Lung (tissue), 12 donors: ENCODE data around the gene PAPPA. TPM values are rescaled to one million over a fixed set of nuclear protein-coding genes. Genes with fewer than 3 reads are reported as not detected.

ENCODE experiments used
- ATAC-seq: fragments of 200-7000 bp; cut with Tn5 transposase; one replicate; pipeline ENCODE4 v1.9.1; 2020; ENCODE audit warnings: moderate number of reproducible peaks; ENCODE audit not compliant: insufficient read depth, low FRiP score
- DNase-seq, 3 donors: peaks; one replicate each; pipeline ENCODE4 v3.0.0-alpha.2; 2013 to 2017
- H3K27ac ChIP-seq, 2 donors: one replicate each; pipeline ENCODE4 v1.5.1; 2013; ENCODE audit warnings: mild to moderate bottlenecking in 2 of 2, moderate library complexity in 2 of 2, control low read depth in 1 of 2, inconsistent platforms in 1 of 2, low read depth in 1 of 2, low read length in 1 of 2
- H3K27me3 ChIP-seq, 3 donors: one replicate each; pipeline ENCODE4 v1.5.1; 2013; ENCODE audit warnings: low read length in 2 of 3; ENCODE audit not compliant: control insufficient read depth in 3 of 3, insufficient read depth in 3 of 3
- H3K36me3 ChIP-seq, 4 donors: one replicate each; pipeline ENCODE4 v1.5.1; 2013; ENCODE audit warnings: low read length in 4 of 4, mild to moderate bottlenecking in 1 of 4, moderate library complexity in 1 of 4; ENCODE audit not compliant: control insufficient read depth in 4 of 4, insufficient read depth in 4 of 4
- H3K4me1 ChIP-seq, 5 donors: one replicate each; pipeline ENCODE4 v1.5.1; 2013; ENCODE audit warnings: low read length in 5 of 5, mild to moderate bottlenecking in 2 of 5, moderate library complexity in 1 of 5; ENCODE audit not compliant: control insufficient read depth in 5 of 5, insufficient read depth in 5 of 5
- H3K4me3 ChIP-seq: one replicate; pipeline ENCODE4 v1.5.1; 2013; ENCODE audit warnings: mild to moderate bottlenecking, control low read depth, moderate library complexity
- H3K9ac ChIP-seq, 2 donors: one replicate each; pipeline ENCODE4 v1.5.1; 2013; ENCODE audit warnings: low read length in 2 of 2, control low read depth in 1 of 2; ENCODE audit not compliant: insufficient read depth in 1 of 2
- H3K9me3 ChIP-seq, 4 donors: one replicate each; pipeline ENCODE4 v1.5.1; 2013; ENCODE audit warnings: low read length in 3 of 4, mild to moderate bottlenecking in 1 of 4, moderate library complexity in 1 of 4; ENCODE audit not compliant: control insufficient read depth in 4 of 4, insufficient read depth in 3 of 4
- WGBS, 2 donors: extraction: QIAGEN DNeasy Blood & Tissue Kit; methylation state at CpG; one replicate each; pipeline ENCODE4 v1.1.7; 2013; 5-methylcytosine and 5-hydroxymethylcytosine counted together
- polyA plus RNA-seq, 2 donors: library from polyadenylated mRNA; stranded (reverse); fragments of 200-250 nt; gene quantifications; one replicate each; pipeline ENCODE4 v1.2.1, GENCODE V29; 2013
- total RNA-seq, 2 donors: library from RNA; depleted of rRNA in 1 of 2; stranded (reverse); fragments of >200 nt in 1 of 2; gene quantifications; one replicate each; pipeline ENCODE4 v1.2.1, GENCODE V29; 2014 to 2021
- TF ChIP-seq, protein P1 (sequence below): IDR thresholded peaks from 2 replicates; pipeline ENCODE4 v1.5.1; 2012; ENCODE audit warnings: mild to moderate bottlenecking; ENCODE audit errors: control extremely low read depth, extremely low read depth
- donor health status: control.
- donor health status: control.
- donor health status: Bipolar disorder and iron deficiency.
- donor health status: healthy.
- donor health status: DM: yes; HTN: yes; CAD: no.

The PAPPA gene
- total and polyA plus RNA-seq, 4 donors, result 0.45 to 6.7 (median 3.6) TPM

GRCh38 chr9:116155698-116156039, 2.1 kb downstream of the PAPPA start:
- no peak for ATAC-seq
- 6 to 7% methylated on average over 10 of the region's 10 CpGs for WGBS, 2 donors
- H3K9me3 ChIP-seq, result peaks cover 0 to 1% (median 0%) of the 10 kb centered on the region in 4 donors
- peaks cover 6 to 48% (median 16%) of the 10 kb centered on the region in 3 donors for H3K27me3 ChIP-seq
- peak in 1 of 3 donors; percentile 73 for DNase-seq
- H3K36me3 ChIP-seq, result no peaks in the 10 kb centered on the region
- peaks cover 2 to 45% (median 9%) of the 10 kb centered on the region in 5 donors for H3K4me1 ChIP-seq
- TF ChIP-seq, protein P1, sequence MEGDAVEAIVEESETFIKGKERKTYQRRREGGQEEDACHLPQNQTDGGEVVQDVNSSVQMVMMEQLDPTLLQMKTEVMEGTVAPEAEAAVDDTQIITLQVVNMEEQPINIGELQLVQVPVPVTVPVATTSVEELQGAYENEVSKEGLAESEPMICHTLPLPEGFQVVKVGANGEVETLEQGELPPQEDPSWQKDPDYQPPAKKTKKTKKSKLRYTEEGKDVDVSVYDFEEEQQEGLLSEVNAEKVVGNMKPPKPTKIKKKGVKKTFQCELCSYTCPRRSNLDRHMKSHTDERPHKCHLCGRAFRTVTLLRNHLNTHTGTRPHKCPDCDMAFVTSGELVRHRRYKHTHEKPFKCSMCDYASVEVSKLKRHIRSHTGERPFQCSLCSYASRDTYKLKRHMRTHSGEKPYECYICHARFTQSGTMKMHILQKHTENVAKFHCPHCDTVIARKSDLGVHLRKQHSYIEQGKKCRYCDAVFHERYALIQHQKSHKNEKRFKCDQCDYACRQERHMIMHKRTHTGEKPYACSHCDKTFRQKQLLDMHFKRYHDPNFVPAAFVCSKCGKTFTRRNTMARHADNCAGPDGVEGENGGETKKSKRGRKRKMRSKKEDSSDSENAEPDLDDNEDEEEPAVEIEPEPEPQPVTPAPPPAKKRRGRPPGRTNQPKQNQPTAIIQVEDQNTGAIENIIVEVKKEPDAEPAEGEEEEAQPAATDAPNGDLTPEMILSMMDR, result no peak
- no peak overlapping the region for H3K4me3 ChIP-seq
- peak overlapping the region; percentile 46 to 64 for H3K27ac ChIP-seq
- H3K9ac ChIP-seq, result peak overlapping the region in 1 of 2 donors; percentile 77

DNA sequence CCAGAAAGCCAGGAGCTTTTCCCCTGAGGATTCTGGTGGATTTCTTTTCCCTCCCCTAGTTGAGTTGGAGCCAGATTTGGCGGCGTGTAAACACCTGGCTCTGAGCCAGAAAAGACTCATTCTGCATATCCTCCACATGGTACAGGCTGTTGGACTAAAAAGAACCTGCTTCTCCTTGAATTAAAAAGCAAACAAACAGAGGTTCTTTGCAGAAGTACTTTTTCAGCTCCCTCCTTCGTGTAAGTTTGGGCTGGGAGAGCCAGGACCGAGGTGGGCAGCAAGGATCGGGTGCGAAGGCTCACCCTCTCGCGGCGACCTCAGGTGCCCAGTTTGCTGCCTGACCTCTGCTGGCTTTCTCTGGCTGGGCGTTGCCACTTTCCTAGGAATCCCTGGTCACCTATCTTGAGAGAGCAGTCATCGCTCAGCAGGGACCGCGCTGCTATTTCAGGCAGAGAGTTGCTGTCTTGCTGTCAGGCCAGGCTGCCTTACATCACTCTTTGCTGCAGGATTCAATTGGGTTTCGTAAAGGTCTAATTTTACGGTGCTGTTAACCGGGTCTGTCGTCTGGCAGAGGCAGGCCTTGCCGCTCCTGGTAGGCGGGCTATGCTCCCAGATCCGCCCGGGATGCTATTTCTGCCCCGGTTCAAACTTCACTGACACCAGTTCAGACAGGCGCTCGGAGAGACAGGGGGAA, 3.2 kb downstream of the PAPPA start:
- H3K4me1 ChIP-seq, result peaks cover 2 to 45% (median 9%) of the 10 kb centered on the region in 5 donors
- peaks cover 0 to 1% (median 0%) of the 10 kb centered on the region in 4 donors for H3K9me3 ChIP-seq
- H3K36me3 ChIP-seq, result no peaks in the 10 kb centered on the region
- H3K9ac ChIP-seq, result peak overlapping the region in 1 of 2 donors; percentile 18
- ATAC-seq (no peak), DNase-seq (peak; percentile 86 to 93 (median 93))
- WGBS, 2 donors, result 9 to 12% methylated on average over 24 of the region's 24 CpGs
- TF ChIP-seq, protein P1, result no peak
- no peak overlapping the region for H3K4me3 ChIP-seq
- peaks cover 6 to 46% (median 14%) of the 10 kb centered on the region in 3 donors for H3K27me3 ChIP-seq
- H3K27ac ChIP-seq, result peak overlapping the region; percentile 68 to 97

DNA sequence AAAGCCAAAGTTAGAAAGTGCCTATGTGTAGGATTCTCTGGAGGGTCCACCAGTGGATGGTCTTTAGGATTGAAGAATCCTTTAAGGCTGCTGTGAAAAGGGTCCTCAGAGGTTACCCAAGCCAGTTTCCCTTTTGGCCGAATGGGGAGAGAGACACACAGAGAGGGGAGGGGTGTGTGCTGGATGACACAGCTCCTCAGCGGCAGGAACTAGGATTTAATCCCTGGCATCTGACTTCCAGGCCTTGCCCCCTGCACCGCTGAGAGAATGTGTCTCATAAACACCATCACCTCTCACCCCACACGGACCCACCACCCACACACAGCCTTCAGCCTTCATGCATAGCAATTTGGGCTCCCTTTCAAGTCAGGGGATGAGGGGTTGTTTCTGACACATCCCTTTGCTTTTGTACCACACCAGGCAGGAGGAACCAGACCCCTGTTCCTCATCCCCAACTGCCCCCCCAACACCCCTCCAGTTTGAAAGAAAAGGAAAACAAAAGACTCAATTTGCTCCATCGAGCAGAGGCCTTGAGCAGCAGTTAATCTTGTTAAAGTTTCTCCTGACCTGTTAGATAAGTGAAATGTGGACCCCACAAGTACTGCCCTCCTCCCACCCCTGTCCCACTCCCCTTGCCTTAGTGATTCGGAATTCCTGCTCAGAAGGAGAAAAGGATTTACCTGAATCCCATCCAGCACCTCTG, 4.0 kb downstream of the PAPPA start:
- H3K9me3 ChIP-seq, result peaks cover 0 to 1% (median 0%) of the 10 kb centered on the region in 4 donors
- ATAC-seq, result no peak
- peak overlapping the region; percentile 58 to 69 for H3K27ac ChIP-seq
- TF ChIP-seq, protein P1, result no peak
- peak in 2 of 3 donors; percentile 36 to 52 for DNase-seq
- peaks cover 6 to 41% (median 10%) of the 10 kb centered on the region in 3 donors for H3K27me3 ChIP-seq
- H3K4me1 ChIP-seq, result peaks cover 4 to 44% (median 9%) of the 10 kb centered on the region in 5 donors
- WGBS, 2 donors, result 51 to 56% methylated on average over 6 of the region's 6 CpGs
- H3K36me3 ChIP-seq, result no peaks in the 10 kb centered on the region
- no peak overlapping the region for H3K4me3 ChIP-seq
- no peak overlapping the region for H3K9ac ChIP-seq
